ENCODE results near the gene TFAP2A.

Gene TFAP2A

GRCh38 chr6:10362300-10362699, 52.6 kb downstream of the TFAP2A start:
- in situ Hi-C loops (cut with HindIII; ENCODE audit: low sequenced_read_pairs) = no loop called here
- TF ChIP-seq CTCF (IDR thresholded peaks at IDR 0.05; ENCODE audit: low read depth, low read length, missing control alignments) = no peak
- no peak overlapping the region for H3K4me3 ChIP-seq (ENCODE audit: low read depth, low read length)
- no peak for DNase-seq (ENCODE audit: low read depth)

GRCh38 chr6:10361428-10361827, 53.4 kb downstream of the TFAP2A start:
- TF ChIP-seq CTCF (IDR thresholded peaks at IDR 0.05; ENCODE audit: low read depth, low read length, missing control alignments) = no peak
- in situ Hi-C loops (cut with HindIII; ENCODE audit: low sequenced_read_pairs) = no loop called here
- DNase-seq (ENCODE audit: low read depth) = no peak
- H3K4me3 ChIP-seq (ENCODE audit: low read depth, low read length) = no peak overlapping the region

- no peak for TF ChIP-seq CTCF (IDR thresholded peaks at IDR 0.05; ENCODE audit: low read depth, low read length, missing control alignments)
- no peak overlapping the region for H3K4me3 ChIP-seq (ENCODE audit: low read depth, low read length)
- DNase-seq (ENCODE audit: low read depth) = no peak
- in situ Hi-C loops (cut with HindIII; ENCODE audit: low sequenced_read_pairs) = no loop called here
Measured at GRCh38 chr6:10359581-10359980, 55.3 kb downstream of the TFAP2A start.

- H3K4me3 ChIP-seq (ENCODE audit: low read depth, low read length) = no peak overlapping the region
- DNase-seq (ENCODE audit: low read depth) = no peak
- in situ Hi-C loops (cut with HindIII; ENCODE audit: low sequenced_read_pairs) = no loop called here
- TF ChIP-seq CTCF (IDR thresholded peaks at IDR 0.05; ENCODE audit: low read depth, low read length, missing control alignments) = no peak
Measured at GRCh38 chr6:10355115-10355702, 59.7 kb downstream of the TFAP2A start.

GRCh38 chr6:10351791-10352190, 63.1 kb downstream of the TFAP2A start:
- no peak for DNase-seq (ENCODE audit: low read depth)
- no peak overlapping the region for H3K4me3 ChIP-seq (ENCODE audit: low read depth, low read length)
- in situ Hi-C loops (cut with HindIII; ENCODE audit: low sequenced_read_pairs) = no loop called here
- no peak for TF ChIP-seq CTCF (IDR thresholded peaks at IDR 0.05; ENCODE audit: low read depth, low read length, missing control alignments)

GRCh38 chr6:10350720-10351119, 64.2 kb downstream of the TFAP2A start:
- in situ Hi-C loops (cut with HindIII; ENCODE audit: low sequenced_read_pairs) = no loop called here
- H3K4me3 ChIP-seq (ENCODE audit: low read depth, low read length) = no peak overlapping the region
- TF ChIP-seq CTCF (IDR thresholded peaks at IDR 0.05; ENCODE audit: low read depth, low read length, missing control alignments) = no peak
- DNase-seq (ENCODE audit: low read depth) = no peak

Measured in astrocyte of the cerebellum (primary cell).